Adrenal gland (tissue), 5 donors: ENCODE results near the gene NAALADL2.

Experiments used
- POLR2A ChIP-seq, 2 donors: fragments of 450-650 bp; IDR thresholded peaks; one replicate each; pipeline ENCODE4 v1.6.1; 2017; ENCODE audit warnings: antibody characterized with exemption in 2 of 2, mild to moderate bottlenecking in 2 of 2, moderate library complexity in 1 of 2
- TF ChIP-seq, protein P1 (sequence below), 6 experiments: fragments of 450-650 bp in 4 of 6; fragments of 200-600 bp in 2 of 6; sonication (generic) in 1 of 6; IDR thresholded peaks; 1 replicate in 5 of 6; 2 replicates in 1 of 6; pipeline versions ENCODE4 v1.5.1 to v1.8.0; 2016 to 2021; ENCODE audit warnings: antibody characterized with exemption in 6 of 6, mild to moderate bottlenecking in 2 of 6, moderate library complexity in 1 of 6
- donor health status: DM: no; HTN: no; CAD: no.

- TF ChIP-seq, protein P1, sequence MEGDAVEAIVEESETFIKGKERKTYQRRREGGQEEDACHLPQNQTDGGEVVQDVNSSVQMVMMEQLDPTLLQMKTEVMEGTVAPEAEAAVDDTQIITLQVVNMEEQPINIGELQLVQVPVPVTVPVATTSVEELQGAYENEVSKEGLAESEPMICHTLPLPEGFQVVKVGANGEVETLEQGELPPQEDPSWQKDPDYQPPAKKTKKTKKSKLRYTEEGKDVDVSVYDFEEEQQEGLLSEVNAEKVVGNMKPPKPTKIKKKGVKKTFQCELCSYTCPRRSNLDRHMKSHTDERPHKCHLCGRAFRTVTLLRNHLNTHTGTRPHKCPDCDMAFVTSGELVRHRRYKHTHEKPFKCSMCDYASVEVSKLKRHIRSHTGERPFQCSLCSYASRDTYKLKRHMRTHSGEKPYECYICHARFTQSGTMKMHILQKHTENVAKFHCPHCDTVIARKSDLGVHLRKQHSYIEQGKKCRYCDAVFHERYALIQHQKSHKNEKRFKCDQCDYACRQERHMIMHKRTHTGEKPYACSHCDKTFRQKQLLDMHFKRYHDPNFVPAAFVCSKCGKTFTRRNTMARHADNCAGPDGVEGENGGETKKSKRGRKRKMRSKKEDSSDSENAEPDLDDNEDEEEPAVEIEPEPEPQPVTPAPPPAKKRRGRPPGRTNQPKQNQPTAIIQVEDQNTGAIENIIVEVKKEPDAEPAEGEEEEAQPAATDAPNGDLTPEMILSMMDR (IDR thresholded peaks at IDR 0.05): no peak
- TF ChIP-seq POLR2A (IDR thresholded peaks at IDR 0.05): no peak
These were observed 695.7 kb downstream of the NAALADL2 start for GRCh38 chr3:175554801-175555200.
